Tibial nerve (tissue), 4 donors: ENCODE results near the gene GPC5. TPM values are rescaled to one million over a fixed set of nuclear protein-coding genes. Genes with fewer than 3 reads are reported as not detected.

Source experiments
- DNase-seq, 2 donors: peaks; one replicate each; pipeline ENCODE4 v3.0.0-alpha.2; 2019; ENCODE audit warnings: low spot score in 2 of 2
- H3K27ac ChIP-seq, 4 donors: fragments of 200-600 bp; sonication (generic) in 3 of 4; one replicate each; pipeline ENCODE4 v1.5.1; 2017 to 2019; ENCODE audit warnings: mild to moderate bottlenecking in 1 of 4
- H3K27me3 ChIP-seq, 2 donors: fragments of 200-600 bp; sonication (generic) in 1 of 2; one replicate each; pipeline versions ENCODE4 v1.5.1 to v1.6.0; 2017 to 2019
- H3K36me3 ChIP-seq, 3 donors: fragments of 200-600 bp; sonication (generic); one replicate each; pipeline ENCODE4 v1.5.1; 2018 to 2019
- H3K4me1 ChIP-seq, 4 donors: fragments of 200-600 bp; sonication (generic) in 3 of 4; one replicate each; pipeline ENCODE4 v1.5.1; 2017 to 2019
- H3K4me3 ChIP-seq, 4 donors: fragments of 200-600 bp; sonication (generic) in 3 of 4; one replicate each; pipeline ENCODE4 v1.5.1; 2017 to 2019; ENCODE audit warnings: mild to moderate bottlenecking in 1 of 4, moderate library complexity in 1 of 4
- H3K9me3 ChIP-seq, 4 donors: fragments of 200-600 bp; sonication (generic) in 3 of 4; one replicate each; pipeline ENCODE4 v1.5.1; 2017 to 2019
- CTCF ChIP-seq, 5 experiments: fragments of 200-600 bp in 3 of 5; fragments of 450-650 bp in 2 of 5; sonication (generic) in 3 of 5; IDR thresholded peaks; one replicate each; pipeline ENCODE4 v1.5.1; 2016 to 2019; ENCODE audit warnings: antibody characterized with exemption in 5 of 5, mild to moderate bottlenecking in 3 of 5, moderate library complexity in 2 of 5
- EP300 ChIP-seq, 2 donors: sonication (generic); formaldehyde crosslinking; IDR thresholded peaks; one replicate each; pipeline ENCODE4 v1.6.1; 2017; ENCODE audit warnings: antibody characterized with exemption in 2 of 2, mild to moderate bottlenecking in 1 of 2
- POLR2A ChIP-seq, 2 donors: fragments of 450-650 bp; IDR thresholded peaks; one replicate each; pipeline ENCODE4 v1.6.1; 2017; ENCODE audit warnings: antibody characterized with exemption in 2 of 2, mild to moderate bottlenecking in 2 of 2, moderate library complexity in 2 of 2
- WGBS, 2 donors: methylation state at CpG; one replicate each; pipeline ENCODE4 v1.1.5; 2018; 5-methylcytosine and 5-hydroxymethylcytosine counted together
- total RNA-seq, 4 donors: library from RNA; depleted of rRNA; stranded (reverse); fragments of >200 nt; gene quantifications; one replicate each; pipeline ENCODE4 v1.1.0, GENCODE V29; 2016

The GPC5 gene
- total RNA-seq, 4 donors from 2014 or later, result 3.7 to 5.7 (median 4.2) TPM; not detected in 1

- H3K4me1 ChIP-seq, result no peaks in the 10 kb centered on the region
- TF ChIP-seq EP300 (IDR thresholded peaks at IDR 0.05), result no peak
- TF ChIP-seq POLR2A (IDR thresholded peaks at IDR 0.05), result no peak
- no peaks in the 10 kb centered on the region for H3K27me3 ChIP-seq
- DNase-seq, result no peak
- WGBS, 2 donors, result 51 to 56% methylated on average over 4 of the region's 4 CpGs
- H3K4me3 ChIP-seq, result no peak overlapping the region
- H3K9me3 ChIP-seq, result no peaks in the 10 kb centered on the region
- H3K36me3 ChIP-seq, result no peaks in the 10 kb centered on the region
- H3K27ac ChIP-seq, result no peak overlapping the region
These were observed 417.9 kb downstream of the GPC5 start for GRCh38 chr13:91816263-91816807.

- no peak for DNase-seq
- WGBS, 2 donors, result 19 to 30% methylated on average over 5 of the region's 5 CpGs
- Histone ChIP-seq H3K4me3 (no peak overlapping the region), H3K27ac (no peak overlapping the region), H3K9me3 (no peaks in the 10 kb centered on the region), H3K27me3 (no peaks in the 10 kb centered on the region), H3K4me1 (no peaks in the 10 kb centered on the region), H3K36me3 (no peaks in the 10 kb centered on the region)
- TF ChIP-seq CTCF (IDR thresholded peaks at IDR 0.05) (peak in 1 of 5 experiments; percentile 16), POLR2A (IDR thresholded peaks at IDR 0.05) (no peak), EP300 (IDR thresholded peaks at IDR 0.05) (no peak)
These were observed 418.8 kb downstream of the GPC5 start for GRCh38 chr13:91817250-91817649.

GRCh38 chr13:91824416-91824815, 426.0 kb downstream of the GPC5 start:
- no peaks in the 10 kb centered on the region for H3K4me1 ChIP-seq

GRCh38 chr13:91825516-91825915, 427.1 kb downstream of the GPC5 start:
- WGBS, 2 donors, result 81 to 86% methylated on average over 2 of the region's 2 CpGs
- H3K4me1 ChIP-seq, result no peaks in the 10 kb centered on the region
- H3K27ac ChIP-seq, result no peak overlapping the region
- no peak for TF ChIP-seq CTCF (IDR thresholded peaks at IDR 0.05)
- TF ChIP-seq EP300 (IDR thresholded peaks at IDR 0.05), result no peak
- no peak for TF ChIP-seq POLR2A (IDR thresholded peaks at IDR 0.05)
- H3K4me3 ChIP-seq, result no peak overlapping the region
- H3K9me3 ChIP-seq, result peaks cover 0 to 5% (median 0%) of the 10 kb centered on the region in 4 donors
- H3K36me3 ChIP-seq, result no peaks in the 10 kb centered on the region
- no peak for DNase-seq
- no peaks in the 10 kb centered on the region for H3K27me3 ChIP-seq

More at GRCh38 chr13:91824416-91824815, 426.0 kb downstream of the GPC5 start:
- Histone ChIP-seq H3K27ac (no peak overlapping the region), H3K27me3 (no peaks in the 10 kb centered on the region), H3K9me3 (no peaks in the 10 kb centered on the region), H3K36me3 (no peaks in the 10 kb centered on the region), H3K4me3 (no peak overlapping the region)
- TF ChIP-seq POLR2A (IDR thresholded peaks at IDR 0.05) (no peak), CTCF (IDR thresholded peaks at IDR 0.05) (no peak), EP300 (IDR thresholded peaks at IDR 0.05) (no peak)
- DNase-seq, result no peak

- H3K27me3 ChIP-seq, result no peaks in the 10 kb centered on the region
- H3K27ac ChIP-seq, result no peak overlapping the region
- no peaks in the 10 kb centered on the region for H3K4me1 ChIP-seq
- DNase-seq, result no peak
- no peaks in the 10 kb centered on the region for H3K36me3 ChIP-seq
- H3K4me3 ChIP-seq, result no peak overlapping the region
- peaks cover 0 to 8% (median 0%) of the 10 kb centered on the region in 4 donors for H3K9me3 ChIP-seq
- TF ChIP-seq POLR2A (IDR thresholded peaks at IDR 0.05) (no peak), CTCF (IDR thresholded peaks at IDR 0.05) (no peak), EP300 (IDR thresholded peaks at IDR 0.05) (no peak)
These were observed 438.1 kb downstream of the GPC5 start for GRCh38 chr13:91836553-91836952.

GRCh38 chr13:91845612-91846011, 447.2 kb downstream of the GPC5 start:
- no peak for TF ChIP-seq EP300 (IDR thresholded peaks at IDR 0.05)
- no peak for TF ChIP-seq CTCF (IDR thresholded peaks at IDR 0.05)
- no peak for TF ChIP-seq POLR2A (IDR thresholded peaks at IDR 0.05)

More at GRCh38 chr13:91845612-91846011, 447.2 kb downstream of the GPC5 start:
- DNase-seq, result no peak
- WGBS, 2 donors, result 77 to 80% methylated on average over 3 of the region's 3 CpGs
- Histone ChIP-seq H3K36me3 (no peaks in the 10 kb centered on the region), H3K27me3 (no peaks in the 10 kb centered on the region), H3K27ac (no peak overlapping the region), H3K9me3 (no peaks in the 10 kb centered on the region), H3K4me3 (no peak overlapping the region), H3K4me1 (no peaks in the 10 kb centered on the region)
